ENCODE data around the gene CELSR1. TPM values are rescaled to one million over a fixed set of nuclear protein-coding genes. Genes with fewer than 3 reads are reported as not detected.
A peak's percentile ranks its signal among the peaks of the same experiment; 100 is the strongest.

The CELSR1 gene
- total RNA-seq, 1 donor from 2014 or later: 8.9 TPM

DNA sequence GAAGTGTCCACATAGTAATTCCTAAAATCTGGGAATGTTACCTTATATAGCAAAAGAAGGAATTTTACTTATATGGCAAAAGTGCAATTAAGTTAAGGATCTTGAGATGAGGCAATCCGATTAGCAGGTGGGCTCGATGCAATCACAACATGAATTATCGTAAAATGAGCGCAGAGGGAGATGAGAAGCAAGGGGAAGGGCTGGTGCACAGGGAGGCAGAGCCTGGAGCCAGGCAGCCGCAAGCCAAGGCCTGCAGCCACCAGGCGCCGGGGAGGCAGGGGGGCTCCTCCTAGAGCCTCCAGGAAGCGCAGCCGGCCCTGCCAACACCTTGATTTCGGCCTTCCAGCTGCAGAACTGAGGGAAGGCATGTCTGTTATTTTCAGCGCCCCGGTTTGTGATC is 85.7 kb downstream of the CELSR1 start:
- H3K27ac ChIP-seq (replicated peaks): peak overlapping the region; percentile 33
- intact Hi-C loops (cut with micrococcal nuclease): no loop called here
- no peaks in the 10 kb centered on the region for H3K9me3 ChIP-seq (replicated peaks)
- peaks cover 37% of the 10 kb centered on the region for H3K27me3 ChIP-seq (ENCODE audit: low read depth)
- DNase-seq: no peak
- peaks cover 25% of the 10 kb centered on the region for H3K4me1 ChIP-seq
- no peak overlapping the region for H3K4me3 ChIP-seq
- H3K36me3 ChIP-seq: no peaks in the 10 kb centered on the region
- TF ChIP-seq, protein P1, sequence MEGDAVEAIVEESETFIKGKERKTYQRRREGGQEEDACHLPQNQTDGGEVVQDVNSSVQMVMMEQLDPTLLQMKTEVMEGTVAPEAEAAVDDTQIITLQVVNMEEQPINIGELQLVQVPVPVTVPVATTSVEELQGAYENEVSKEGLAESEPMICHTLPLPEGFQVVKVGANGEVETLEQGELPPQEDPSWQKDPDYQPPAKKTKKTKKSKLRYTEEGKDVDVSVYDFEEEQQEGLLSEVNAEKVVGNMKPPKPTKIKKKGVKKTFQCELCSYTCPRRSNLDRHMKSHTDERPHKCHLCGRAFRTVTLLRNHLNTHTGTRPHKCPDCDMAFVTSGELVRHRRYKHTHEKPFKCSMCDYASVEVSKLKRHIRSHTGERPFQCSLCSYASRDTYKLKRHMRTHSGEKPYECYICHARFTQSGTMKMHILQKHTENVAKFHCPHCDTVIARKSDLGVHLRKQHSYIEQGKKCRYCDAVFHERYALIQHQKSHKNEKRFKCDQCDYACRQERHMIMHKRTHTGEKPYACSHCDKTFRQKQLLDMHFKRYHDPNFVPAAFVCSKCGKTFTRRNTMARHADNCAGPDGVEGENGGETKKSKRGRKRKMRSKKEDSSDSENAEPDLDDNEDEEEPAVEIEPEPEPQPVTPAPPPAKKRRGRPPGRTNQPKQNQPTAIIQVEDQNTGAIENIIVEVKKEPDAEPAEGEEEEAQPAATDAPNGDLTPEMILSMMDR (IDR thresholded peaks at IDR 0.05; ENCODE audit: borderline replicate concordance): no peak

GRCh38 chr22:46450931-46451561 is 86.4 kb downstream of the CELSR1 start:
- no peaks in the 10 kb centered on the region for H3K9me3 ChIP-seq (replicated peaks)
- H3K27me3 ChIP-seq (ENCODE audit: low read depth): peaks cover 37% of the 10 kb centered on the region
- no peaks in the 10 kb centered on the region for H3K36me3 ChIP-seq
- DNase-seq: no peak
- intact Hi-C loops (cut with micrococcal nuclease): no loop called here
- peaks cover 25% of the 10 kb centered on the region for H3K4me1 ChIP-seq
- H3K4me3 ChIP-seq: no peak overlapping the region
- H3K27ac ChIP-seq (replicated peaks): no peak overlapping the region
- TF ChIP-seq, protein P1 (IDR thresholded peaks at IDR 0.05; ENCODE audit: borderline replicate concordance): no peak

GRCh38 chr22:46449974-46450745 is 87.3 kb downstream of the CELSR1 start:
- Histone ChIP-seq H3K27ac (replicated peaks) (no peak overlapping the region), H3K27me3 (ENCODE audit: low read depth) (peaks cover 34% of the 10 kb centered on the region), H3K4me3 (no peak overlapping the region), H3K9me3 (replicated peaks) (no peaks in the 10 kb centered on the region), H3K36me3 (no peaks in the 10 kb centered on the region), H3K4me1 (peaks cover 25% of the 10 kb centered on the region)
- no peak for DNase-seq
- intact Hi-C loops (cut with micrococcal nuclease): no loop called here
- TF ChIP-seq, protein P1 (IDR thresholded peaks at IDR 0.05; ENCODE audit: borderline replicate concordance): no peak

DNA sequence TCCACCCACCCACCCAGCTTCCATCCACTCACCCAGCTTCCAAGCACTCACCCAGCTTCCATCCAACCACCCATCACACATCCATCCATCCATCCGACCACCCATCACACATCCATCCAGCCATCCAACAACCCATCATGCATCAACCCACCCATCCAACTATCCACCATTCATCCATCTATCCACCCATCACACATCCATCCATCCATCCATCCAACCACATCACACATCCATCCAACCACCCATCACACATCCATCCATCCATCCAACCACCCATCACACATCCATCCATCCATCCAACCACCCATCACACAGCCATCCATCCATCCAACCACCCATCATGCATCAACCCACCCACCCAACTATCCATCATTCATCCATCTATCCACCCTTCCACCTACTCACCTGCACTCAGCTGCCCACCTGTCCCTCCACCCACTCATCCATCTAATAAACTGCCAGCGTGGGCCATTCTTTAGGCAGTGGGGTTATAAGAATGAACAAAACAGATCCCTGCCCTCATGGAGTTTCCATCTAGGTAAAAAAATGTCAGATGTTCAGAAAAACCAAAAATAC is 88.2 kb downstream of the CELSR1 start:
- Histone ChIP-seq H3K27me3 (ENCODE audit: low read depth) (peaks cover 28% of the 10 kb centered on the region), H3K4me1 (peaks cover 25% of the 10 kb centered on the region), H3K27ac (replicated peaks) (no peak overlapping the region), H3K36me3 (no peaks in the 10 kb centered on the region), H3K9me3 (replicated peaks) (no peaks in the 10 kb centered on the region), H3K4me3 (no peak overlapping the region)
- DNase-seq: no peak
- intact Hi-C loops (cut with micrococcal nuclease): no loop called here
- TF ChIP-seq, protein P1 (IDR thresholded peaks at IDR 0.05; ENCODE audit: borderline replicate concordance): no peak

DNA sequence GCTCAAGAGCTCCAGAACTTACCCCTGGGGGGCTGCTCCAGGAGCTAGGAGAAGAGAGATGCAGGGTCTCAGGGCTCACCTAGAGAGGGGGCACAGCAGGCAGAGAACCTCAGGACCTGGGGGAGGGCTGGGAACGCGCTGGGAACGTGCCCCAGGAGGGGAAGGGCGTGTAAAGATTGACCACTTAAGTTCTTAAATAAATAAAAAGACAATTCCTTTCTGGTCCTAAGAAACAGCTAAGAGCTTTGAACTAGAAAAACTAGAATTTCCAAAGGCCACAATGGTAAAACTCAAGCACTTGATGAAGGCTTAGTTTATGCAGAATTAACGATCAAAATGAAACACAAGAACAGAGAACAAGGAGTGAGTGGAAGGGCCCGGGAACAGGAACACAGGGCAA is 89.1 kb downstream of the CELSR1 start:
- Histone ChIP-seq H3K27ac (replicated peaks) (no peak overlapping the region), H3K9me3 (replicated peaks) (no peaks in the 10 kb centered on the region), H3K4me3 (no peak overlapping the region), H3K4me1 (peaks cover 23% of the 10 kb centered on the region), H3K36me3 (no peaks in the 10 kb centered on the region), H3K27me3 (ENCODE audit: low read depth) (peaks cover 24% of the 10 kb centered on the region)
- TF ChIP-seq, protein P1 (IDR thresholded peaks at IDR 0.05; ENCODE audit: borderline replicate concordance): no peak
- no peak for DNase-seq
- intact Hi-C loops (cut with micrococcal nuclease): no loop called here
